GM21723 (cell line): Measurements from ENCODE around the gene ELAVL2.
"Not testable (repeated sequence)": the region's sequence is repeated elsewhere in the genome, so short reads cannot be mapped to it uniquely, and the experiment has no call there.

ENCODE experiments used
- ATAC-seq: cut with Tn5 transposase; IDR thresholded peaks from one replicate; pipeline ENCODE4 v1.9.1; 2021; ENCODE audit warnings: mild to moderate bottlenecking, moderate library complexity; ENCODE audit not compliant: unreplicated experiment

ELAVL2 gene

DNA sequence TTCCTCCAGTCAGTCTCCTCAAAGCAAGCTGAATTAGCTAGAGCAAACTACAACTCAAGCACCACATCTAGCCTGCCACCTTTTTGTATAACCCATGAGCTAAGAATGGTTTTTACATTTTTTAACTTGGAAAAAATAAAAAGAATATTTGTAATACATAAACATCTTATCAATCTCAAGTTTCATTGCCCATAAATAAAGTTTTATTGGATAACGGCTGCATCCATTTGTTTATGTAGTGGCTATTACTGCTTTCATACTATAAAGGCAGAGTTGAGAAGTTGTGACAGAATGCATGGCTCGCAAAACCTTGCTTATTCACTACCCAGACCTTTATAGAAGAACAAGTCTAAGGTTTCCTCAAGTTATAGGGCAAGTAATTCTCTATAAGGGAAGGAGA is 95.7 kb downstream of the ELAVL2 start:
- no peak for ATAC-seq

DNA sequence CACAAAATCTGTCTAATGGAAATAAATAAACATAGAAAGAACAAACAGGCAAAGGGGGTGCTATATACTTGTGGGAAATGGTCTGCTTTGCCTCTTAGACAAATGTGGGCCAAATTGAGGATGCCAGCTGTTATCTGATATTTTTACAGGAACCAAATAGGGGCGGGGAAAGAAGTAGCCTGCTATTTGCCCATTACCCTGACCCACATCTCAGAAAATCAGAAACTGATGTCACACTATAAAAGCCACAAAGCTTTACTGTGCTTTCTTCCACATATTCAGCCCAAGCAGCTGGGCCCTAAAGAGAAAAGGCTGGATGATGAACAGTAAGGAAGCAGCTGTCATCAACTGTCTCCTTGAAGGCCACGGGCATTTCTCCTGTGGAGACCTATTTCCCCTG is 97.3 kb downstream of the ELAVL2 start:
- ATAC-seq, result no peak

DNA sequence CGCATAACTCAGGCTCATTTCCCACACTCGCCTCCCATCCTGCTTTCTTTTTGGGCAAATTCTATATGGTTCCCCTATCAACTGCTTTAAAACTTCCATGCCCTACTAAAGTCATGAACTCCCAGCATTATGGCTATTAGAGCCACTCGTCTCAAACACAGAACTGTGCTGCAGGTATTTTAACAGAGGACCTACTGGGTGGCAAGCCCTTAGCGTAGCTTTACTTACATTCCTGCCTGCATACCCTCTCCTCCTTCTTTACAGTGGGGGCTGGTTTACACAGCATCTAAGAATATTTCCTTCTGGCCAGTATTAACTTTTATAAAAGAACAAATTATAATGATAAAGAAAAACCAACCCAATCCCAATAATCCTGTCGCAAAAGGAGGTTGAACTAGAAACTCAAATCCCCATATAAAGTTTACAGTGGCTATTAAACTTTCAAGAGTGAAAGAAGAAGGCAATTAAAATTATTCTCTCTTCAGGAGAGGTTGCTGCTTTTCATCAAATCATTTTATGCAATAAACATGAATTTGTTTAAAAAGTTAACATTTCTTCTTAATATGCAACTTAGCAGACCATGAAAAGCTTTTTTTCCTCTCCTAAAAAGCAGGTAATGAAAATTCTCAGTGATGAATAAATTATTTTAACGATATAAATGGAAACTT is 100.6 kb downstream of the ELAVL2 start:
- no peak for ATAC-seq

DNA sequence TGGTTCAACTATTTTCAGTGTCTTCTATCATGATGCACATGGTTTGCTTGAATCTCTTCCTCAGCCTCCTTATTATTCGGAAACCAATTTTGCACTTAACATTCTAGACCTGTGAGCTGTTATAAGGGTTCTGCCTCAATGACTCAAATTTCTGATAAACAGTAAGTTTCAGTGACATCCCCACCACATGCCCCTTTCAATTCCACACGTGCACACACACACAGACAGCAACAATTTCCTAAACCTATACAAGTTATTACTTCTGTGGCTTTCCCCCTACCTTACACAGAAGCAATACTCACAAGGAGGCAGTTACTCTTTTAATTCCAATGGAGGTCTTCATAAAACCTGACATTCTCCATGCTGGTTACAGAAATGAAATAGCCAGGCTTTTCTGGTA is 102.4 kb downstream of the ELAVL2 start:
- ATAC-seq, result no peak

DNA sequence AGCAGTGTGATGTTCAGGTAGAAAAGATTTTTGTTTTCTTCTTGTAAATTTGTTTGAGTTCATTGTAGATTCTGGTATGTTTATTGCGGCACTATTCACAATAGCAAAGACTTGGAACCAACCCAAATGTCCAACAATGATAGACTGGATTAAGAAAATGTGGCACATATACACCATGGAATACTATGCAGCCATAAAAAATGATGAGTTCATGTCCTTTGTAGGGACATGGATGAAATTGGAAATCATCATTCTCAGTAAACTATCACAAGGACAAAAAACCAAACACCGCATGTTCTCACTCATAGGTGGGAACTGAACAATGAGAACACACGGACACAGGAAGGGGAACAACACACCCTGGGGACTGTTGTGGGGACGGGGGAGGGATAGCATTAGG is 103.0 kb downstream of the ELAVL2 start:
- ATAC-seq, result not testable (repeated sequence)

DNA sequence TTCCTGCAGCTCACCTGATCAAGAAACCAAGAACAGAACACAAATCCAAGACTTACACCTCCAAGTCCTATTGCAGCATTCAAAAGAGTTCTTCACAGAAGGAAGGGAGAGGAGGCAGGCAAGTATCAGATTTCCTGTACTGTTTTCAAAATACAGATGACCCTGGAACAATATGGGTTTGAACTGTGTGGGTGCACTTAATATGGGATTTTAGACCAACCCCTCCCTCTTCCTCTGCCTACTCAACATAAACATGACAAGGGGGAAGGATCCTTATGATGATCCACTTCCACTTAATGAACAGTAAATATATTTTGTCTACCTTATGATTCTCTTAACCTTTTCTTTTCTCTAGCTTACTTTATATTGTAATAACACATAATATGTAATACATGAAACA is 104.6 kb downstream of the ELAVL2 start:
- no peak for ATAC-seq

DNA sequence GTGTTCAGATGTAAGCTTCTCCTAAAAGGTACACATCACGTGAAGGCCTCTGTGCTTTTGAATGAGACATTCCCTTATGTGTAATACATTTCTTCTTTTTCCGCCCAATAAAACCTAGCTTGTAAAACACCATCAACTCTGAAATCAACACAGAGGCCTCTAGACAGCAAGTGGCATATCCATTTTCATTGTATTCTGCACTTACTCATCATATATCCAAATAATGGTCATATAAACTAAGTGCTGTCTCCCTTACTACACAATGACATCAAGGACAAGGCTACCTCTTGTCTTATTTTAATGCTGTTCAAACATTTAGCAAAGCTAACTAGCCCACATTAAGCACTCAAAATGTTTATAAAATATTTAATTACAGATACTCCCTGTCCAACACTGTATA is 108.5 kb downstream of the ELAVL2 start:
- no peak for ATAC-seq

DNA sequence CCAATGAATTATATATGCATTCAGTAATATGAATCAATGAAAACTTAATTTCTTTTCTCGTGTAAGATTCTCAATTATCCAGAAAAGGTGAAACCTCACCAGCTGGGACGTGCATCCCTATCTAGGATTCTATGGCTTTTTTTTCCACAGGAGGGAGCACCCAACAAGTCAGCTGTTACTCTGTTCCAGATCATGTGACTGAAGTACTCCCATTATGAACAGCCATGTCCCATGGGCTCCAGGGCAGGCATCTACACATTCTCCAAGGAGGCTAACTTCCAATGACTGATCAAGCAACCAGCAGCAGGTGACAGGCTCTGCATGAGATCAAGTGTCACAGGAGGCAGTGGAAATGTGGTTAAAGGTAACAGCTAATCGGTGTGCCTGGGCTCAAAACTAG is 118.8 kb downstream of the ELAVL2 start:
- no peak for ATAC-seq

DNA sequence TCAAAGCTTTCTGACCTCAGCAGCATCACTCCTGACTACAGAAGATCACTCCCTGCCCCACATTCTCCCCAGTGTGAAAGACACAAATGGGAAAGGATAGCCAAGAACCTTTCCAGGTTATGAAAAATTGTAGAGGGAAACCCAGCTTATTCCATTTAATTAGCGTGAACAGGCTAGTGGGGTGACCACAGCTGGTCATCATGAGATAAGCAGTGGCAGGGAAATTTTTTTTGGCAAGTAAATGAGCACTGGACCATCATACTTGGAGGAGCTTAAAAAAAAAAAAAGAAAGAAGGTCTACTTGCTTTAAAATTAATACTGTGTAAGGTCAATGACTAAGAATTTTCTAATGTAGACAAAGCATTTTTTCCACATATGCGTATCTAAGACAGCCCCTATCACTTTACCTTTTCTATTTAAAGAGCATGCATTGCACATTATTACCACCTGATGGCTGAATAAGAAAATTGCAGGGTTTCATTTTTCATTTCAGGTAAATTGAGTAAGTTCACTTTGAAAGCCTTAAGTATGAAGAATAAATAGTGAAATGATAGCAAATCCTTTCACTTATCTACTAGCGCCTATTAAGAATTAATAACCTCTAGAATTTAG is 123.6 kb downstream of the ELAVL2 start:
- ATAC-seq, result no peak

DNA sequence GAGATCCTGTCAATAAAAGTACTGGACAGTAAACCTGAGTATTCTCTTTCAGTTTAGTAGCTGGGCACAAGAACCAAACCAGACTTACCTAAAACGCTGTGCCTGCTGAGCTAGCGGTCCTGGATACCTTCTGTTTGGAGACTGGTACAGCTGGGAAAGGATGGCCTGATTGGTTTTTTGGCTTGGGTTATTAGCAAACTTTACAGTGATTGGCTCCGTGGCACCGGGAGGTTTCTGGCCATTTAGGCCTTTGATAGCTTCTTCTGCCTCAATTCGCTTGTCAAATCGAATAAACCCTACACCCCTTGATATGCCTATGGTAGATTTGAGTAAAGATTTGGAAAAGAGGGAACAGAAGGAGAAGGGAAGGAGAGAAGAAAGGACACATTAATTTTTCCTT is 124.7 kb downstream of the ELAVL2 start:
- ATAC-seq, result no peak

DNA sequence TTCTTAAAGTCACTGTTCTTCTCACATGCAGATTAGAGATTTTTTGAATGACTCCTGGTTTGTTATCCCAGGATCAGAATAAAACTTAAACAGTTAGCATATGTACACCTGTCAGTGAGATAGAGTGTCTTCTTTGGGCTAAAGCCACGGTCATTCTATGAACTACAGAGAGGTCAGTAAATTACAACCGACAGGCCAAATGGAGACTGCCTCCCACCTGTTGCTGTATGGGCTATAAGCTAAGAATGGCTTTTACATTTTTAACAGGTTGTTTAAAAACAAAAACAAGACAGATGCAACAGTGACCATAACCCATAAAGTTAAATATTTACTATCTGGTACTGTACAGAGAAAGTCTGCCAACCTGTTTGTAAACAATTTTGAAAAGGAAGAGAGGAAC is 125.7 kb downstream of the ELAVL2 start:
- ATAC-seq, result no peak

DNA sequence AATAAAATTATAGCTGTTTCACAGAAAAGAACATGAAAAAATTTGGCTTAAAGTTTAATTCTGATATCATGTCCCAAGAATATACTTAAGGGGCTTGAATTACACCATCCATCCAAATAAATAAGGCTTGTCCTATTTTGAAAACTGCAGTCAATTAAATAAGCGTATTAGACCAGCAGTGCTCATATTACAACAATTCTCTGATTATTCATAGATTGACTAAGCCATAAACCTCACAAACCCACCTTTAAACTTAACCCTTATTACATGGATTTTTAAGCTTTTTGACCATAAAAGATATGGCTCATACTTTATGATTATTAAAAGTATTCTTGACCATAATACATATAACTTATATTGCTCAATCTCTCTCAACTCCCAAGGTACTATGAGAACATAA is 127.9 kb downstream of the ELAVL2 start:
- no peak for ATAC-seq

DNA sequence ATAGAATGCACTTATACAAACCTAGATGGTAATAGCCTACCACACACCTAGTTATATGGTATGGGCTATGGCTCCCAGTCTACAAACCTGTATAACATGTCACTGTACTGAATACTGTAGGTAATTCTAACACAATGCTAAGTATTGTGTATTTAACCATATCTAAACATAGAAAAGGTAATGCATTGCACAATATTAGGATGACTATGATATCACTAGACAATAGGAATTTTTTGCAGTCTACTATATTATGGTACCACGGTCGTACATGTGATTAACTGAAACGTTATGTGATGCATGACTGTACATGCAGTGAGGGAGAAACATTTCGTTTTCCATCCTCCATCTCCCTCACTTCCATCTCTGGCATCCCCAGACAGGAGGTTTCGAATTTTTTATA is 130.5 kb downstream of the ELAVL2 start:
- ATAC-seq, result no peak

DNA sequence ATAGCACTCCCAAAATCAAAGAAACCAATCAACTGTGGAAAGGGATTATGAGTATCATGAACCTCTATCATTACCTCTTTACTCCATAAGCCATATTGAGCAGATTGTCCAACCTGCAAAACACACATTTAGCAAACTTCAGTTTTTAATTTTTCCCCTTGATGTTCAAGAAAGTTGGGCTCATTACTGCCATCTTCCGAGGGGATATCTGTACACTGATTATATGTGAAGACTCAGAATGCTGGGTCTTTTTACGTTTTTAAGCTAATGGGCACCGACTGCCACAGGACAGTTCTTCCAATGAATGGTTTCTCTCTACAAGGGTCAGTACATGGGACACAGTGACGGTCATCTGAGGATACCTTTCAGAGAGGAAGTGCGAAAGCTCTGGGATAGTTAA is 132.7 kb downstream of the ELAVL2 start:
- no peak for ATAC-seq

DNA sequence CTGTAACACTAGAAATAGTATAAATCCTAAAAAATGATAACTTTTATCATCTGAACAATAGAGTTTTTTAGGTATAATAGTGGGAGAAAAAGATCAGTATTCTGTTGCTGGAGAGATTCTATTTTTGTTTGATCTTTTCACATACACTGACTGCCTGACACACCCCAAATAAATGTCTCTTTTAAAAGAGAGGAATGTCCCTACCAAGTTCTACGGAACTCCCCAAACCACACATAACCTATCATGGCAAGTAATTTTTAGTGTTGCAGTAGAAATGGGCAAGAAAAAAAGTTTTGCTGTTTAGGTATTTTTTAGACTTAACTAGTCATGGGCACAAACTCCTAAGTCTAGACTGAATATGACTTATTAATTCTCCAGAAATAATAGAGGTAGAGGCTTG is 139.1 kb downstream of the ELAVL2 start:
- no peak for ATAC-seq

DNA sequence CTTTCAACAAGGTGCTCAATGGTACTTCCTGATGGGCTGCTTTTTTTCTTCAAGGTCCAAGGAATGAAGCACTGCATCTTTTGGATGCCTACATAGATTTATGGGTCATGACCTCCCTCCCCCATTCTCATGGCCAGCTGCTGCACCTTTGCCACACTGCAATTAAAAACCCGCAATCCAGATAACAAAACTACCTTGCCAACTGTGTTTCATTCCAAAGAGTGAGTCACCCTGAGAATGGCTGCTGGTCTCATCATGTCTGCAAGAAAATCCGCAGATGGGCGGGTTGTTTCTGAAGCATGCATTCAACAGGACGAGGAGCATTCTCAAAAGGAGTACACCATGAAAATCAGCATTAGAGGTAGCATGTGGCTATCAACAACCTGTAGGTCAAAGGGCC is 139.8 kb downstream of the ELAVL2 start:
- no peak for ATAC-seq

DNA sequence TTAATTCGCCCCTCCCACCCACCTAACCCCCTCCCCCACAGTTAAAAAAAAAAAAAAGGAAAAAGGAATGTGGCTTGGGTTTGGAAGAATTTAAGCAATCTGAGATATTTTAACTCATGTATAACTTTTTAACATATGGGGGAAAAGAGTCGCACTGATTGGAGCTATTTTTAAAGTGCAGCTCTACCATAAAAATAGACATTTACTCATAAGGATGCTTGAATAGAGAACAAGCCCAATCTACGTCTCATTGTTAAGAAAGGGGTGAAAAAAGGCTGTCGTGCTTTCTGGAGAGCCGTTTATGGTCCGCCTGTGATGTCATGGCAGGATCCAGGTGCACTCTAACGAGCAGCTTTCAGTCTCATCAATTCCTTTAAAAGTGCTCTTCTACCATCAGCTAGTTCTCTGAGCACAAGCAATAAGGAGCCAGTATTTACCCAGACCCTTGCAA is 142.4 kb downstream of the ELAVL2 start:
- ATAC-seq, result no peak

DNA sequence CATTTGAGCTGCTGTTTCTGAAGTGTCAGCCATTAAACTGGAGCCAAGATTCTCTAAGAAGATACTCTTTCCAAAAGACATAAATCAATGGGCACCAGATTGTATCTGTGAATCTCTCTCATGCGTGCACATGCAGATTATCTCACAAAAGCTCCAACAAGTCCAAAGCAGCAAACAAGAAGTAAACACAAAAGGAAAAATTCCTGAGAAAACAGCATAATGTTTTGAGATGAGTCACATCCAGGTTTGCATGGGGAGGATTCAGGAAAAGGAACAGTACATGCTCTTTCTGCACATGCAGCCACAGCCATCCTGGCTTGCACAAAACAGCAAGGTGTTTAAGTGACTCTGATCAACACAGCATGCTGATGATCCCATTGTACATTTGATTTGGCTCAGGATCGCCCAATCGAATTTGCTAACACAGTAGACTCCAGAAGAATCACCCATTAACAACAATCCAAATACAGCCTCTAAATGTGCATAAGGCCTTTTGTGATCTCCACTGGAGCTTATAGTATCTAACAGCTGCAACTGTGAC is 143.1 kb downstream of the ELAVL2 start:
- no peak for ATAC-seq

DNA sequence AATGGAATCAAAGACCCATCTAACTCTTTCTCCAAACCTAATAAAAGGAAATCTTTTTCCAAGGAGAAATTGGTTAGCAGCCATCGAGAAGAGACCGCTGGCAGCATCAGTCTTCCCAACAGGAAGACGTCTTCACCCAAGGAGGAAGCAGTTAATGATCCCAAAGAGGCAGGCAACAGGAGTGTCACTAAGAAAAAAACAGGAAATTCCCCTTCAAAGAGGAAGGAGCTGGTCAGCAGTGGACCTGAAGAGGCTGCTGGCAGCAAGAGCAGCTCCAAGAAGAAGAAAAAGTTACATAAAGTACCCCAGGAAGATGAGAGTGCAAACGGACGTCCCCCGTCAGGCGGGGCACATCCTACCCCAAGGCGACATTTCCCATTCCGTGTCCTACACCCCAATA is 143.7 kb downstream of the ELAVL2 start:
- no peak for ATAC-seq

DNA sequence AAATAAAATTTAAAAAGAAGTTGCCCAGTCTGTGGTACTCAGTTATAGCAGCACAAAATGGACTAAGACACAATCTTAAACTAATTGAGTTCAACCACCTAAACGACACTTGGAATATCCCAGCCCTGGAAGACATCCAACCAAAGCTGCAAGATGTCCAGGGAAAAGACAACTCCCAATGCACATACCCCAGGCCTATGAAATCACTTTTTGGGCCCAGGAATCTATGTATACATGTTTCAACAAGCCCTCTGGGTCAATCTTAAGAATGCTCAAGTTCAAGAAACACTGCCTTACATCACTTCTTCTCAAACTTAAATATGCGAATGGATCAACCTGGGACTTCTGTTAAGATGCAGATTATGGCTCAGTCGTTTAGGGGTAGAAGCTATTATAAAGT is 148.6 kb downstream of the ELAVL2 start:
- ATAC-seq, result no peak

DNA sequence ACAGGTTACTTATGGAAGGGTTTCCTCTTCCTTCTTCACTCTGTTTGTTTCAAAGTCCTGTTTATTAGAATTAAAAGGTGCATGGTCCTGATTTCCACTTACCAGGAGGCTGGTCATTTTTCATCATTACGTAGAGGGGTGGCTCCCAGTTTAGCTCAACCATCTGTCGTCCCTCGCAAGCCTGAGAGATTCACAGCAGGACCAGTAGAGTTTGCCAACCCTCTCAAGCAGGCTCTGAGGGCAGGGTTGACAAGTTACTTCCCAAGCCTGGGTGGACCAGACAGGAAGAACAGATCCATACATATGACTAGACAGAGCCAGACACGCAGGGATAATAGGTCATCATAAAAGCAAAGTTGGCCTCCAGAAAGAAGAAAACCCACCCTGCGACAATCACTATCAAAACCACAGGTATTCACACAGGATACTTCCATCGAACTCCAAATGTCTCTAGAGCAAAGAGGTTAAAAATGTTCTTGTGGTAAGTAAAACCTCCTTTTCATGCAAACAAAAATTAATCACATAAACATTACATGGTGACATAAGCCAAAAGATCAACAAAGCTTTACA is 151.9 kb downstream of the ELAVL2 start:
- ATAC-seq, result no peak

DNA sequence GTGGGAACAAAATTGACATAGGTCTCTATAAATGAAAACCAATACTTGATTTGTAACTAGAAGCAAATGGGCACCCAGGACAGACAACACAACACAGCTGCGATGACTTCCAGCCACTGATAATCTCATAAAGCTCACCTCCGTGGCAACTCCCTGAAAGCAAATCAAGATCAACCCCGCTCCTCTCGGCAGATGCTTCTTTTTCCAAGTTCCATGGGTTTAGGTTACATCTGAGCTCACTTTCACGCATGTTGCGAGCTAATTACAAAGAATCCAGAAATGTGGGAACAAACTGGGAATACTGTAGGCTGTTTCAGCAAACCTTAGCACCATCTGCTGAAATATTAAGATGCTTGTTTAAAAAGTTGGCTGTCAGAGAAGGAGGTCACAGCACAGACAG is 153.9 kb downstream of the ELAVL2 start:
- ATAC-seq, result no peak
